MM.1S (cell line): ENCODE measurements around the gene GPR4.
A peak's percentile ranks its signal among the peaks of the same experiment; 100 is the strongest.

Experiments
- DNase-seq: peaks from one replicate; pipeline ENCODE4 v3.0.0-alpha.2; 2015
- H2AFZ ChIP-seq: fragments of 300-600 bp; sonication (generic); 2 replicates; pipeline ENCODE4 v1.6.0; 2016; ENCODE audit warnings: antibody characterized with exemption, low read length
- H3F3A ChIP-seq: fragments of 300-600 bp; sonication (generic); 2 replicates; pipeline ENCODE4 v1.6.1; 2016; ENCODE audit warnings: mild to moderate bottlenecking, antibody characterized with exemption, low read length, moderate library complexity, mixed read lengths; ENCODE audit not compliant: insufficient read depth
- H3K27ac ChIP-seq: fragments of 300-600 bp; sonication (generic); 2 replicates; pipeline ENCODE4 v1.5.1; 2016; ENCODE audit warnings: mild to moderate bottlenecking, low read length
- H3K27me3 ChIP-seq: fragments of 300-600 bp; sonication (generic); replicated peaks from 2 replicates; pipeline ENCODE4 v1.6.0; 2016; ENCODE audit warnings: low read length; ENCODE audit not compliant: insufficient read depth
- H3K36me3 ChIP-seq: fragments of 300-600 bp; sonication (generic); replicated peaks from 2 replicates; pipeline ENCODE4 v1.6.1; 2016; ENCODE audit warnings: mild to moderate bottlenecking, low read length, mixed read lengths; ENCODE audit not compliant: insufficient read depth
- H3K4me1 ChIP-seq: fragments of 300-600 bp; sonication (generic); 2 replicates; pipeline ENCODE4 v1.6.1; 2016; ENCODE audit warnings: low read length, mixed read lengths
- H3K4me2 ChIP-seq: fragments of 300-600 bp; sonication (generic); 2 replicates; pipeline ENCODE4 v1.6.0; 2016; ENCODE audit warnings: low read depth, low read length
- H3K4me3 ChIP-seq: fragments of 300-600 bp; sonication (generic); 2 replicates; pipeline ENCODE4 v1.5.1; 2016; ENCODE audit warnings: low read length, mixed read lengths
- H3K79me2 ChIP-seq: fragments of 300-600 bp; sonication (generic); 2 replicates; pipeline ENCODE4 v1.6.1; 2016; ENCODE audit warnings: mixed run types, low read length, mixed read lengths
- H3K9ac ChIP-seq: fragments of 300-600 bp; sonication (generic); 2 replicates; pipeline ENCODE4 v1.6.1; 2016; ENCODE audit warnings: low read length, mixed read lengths
- H3K9me2 ChIP-seq: fragments of 300-600 bp; sonication (generic); replicated peaks from 2 replicates; pipeline ENCODE4 v1.6.1; 2016; ENCODE audit warnings: mild to moderate bottlenecking, low read length, mixed read lengths; ENCODE audit not compliant: insufficient read depth
- H3K9me3 ChIP-seq: fragments of 300-600 bp; sonication (generic); replicated peaks from 2 replicates; pipeline ENCODE4 v1.6.1; 2016; ENCODE audit warnings: mild to moderate bottlenecking, low read length, mixed read lengths; ENCODE audit not compliant: insufficient read depth
- H4K20me1 ChIP-seq: fragments of 300-600 bp; sonication (generic); 2 replicates; pipeline ENCODE4 v1.6.1; 2016; ENCODE audit warnings: mild to moderate bottlenecking, low read length, moderate library complexity, mixed read lengths; ENCODE audit not compliant: insufficient read depth
- CTCF ChIP-seq: fragments of 300-600 bp; sonication (generic); IDR thresholded peaks from 2 replicates; pipeline ENCODE4 v1.5.1; 2016; ENCODE audit warnings: antibody characterized with exemption, low read length, mixed read lengths
- EZH2 ChIP-seq: fragments of 300-600 bp; sonication (generic); optimal IDR thresholded peaks from 2 replicates; pipeline ENCODE3; 2017; ENCODE audit warnings: low read depth, mild to moderate bottlenecking, antibody characterized with exemption, low read length, mixed read lengths
- EZH2phosphoT487 ChIP-seq: fragments of 300-600 bp; sonication (generic); IDR thresholded peaks from 2 replicates; pipeline ENCODE4 v1.6.1; 2018; ENCODE audit warnings: antibody characterized with exemption, low read length

GPR4 gene

DNA sequence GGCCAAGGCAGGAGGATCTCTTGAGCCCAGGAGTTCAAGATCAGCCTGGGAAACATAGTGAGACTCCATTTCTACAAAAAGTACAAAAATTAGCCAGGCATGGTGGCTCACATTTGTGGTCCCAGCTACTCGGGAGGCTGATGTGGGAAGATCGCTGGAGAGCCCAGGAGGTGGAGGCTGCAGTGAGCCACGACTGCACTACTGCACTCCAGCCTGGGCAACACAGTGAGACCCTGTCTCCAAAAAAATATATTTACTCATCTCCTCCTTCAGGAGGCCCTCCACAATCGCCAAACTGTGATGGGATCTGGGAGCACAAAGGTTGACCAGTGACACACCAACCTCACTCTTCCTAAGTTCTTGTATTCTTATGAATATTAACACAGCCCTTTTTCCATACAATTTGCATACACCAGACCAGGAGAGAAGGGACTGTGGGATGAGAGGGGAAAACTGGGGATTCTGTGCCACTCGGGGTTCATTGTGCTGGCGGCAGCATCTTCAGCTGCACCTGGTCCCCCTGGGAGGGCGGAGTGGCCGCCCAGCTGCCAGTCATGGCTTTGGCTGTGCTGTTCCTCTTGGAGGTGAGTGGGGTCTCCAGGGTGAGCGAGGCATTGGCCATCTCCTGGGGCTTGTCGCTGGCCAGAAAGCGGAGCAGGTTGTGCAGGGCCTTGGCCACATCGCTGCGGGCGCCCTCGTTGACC is 11.6 kb downstream of the GPR4 start:
- Histone ChIP-seq H3K4me2 (peak overlapping the region; percentile 30; the same call in 1 of the 2 replicates), H3K9me3 (no peaks in the 10 kb centered on the region), H3K27ac (no peak overlapping the region), H3K27me3 (peaks cover 52% of the 10 kb centered on the region), H4K20me1 (no peaks in the 10 kb centered on the region), H3K79me2 (no peaks in the 10 kb centered on the region), H3K9me2 (no peaks in the 10 kb centered on the region), H3K4me3 (no peak overlapping the region), H3K4me1 (peaks cover 5% of the 10 kb centered on the region), H3F3A (no peaks in the 10 kb centered on the region), H3K9ac (no peak overlapping the region), H3K36me3 (no peaks in the 10 kb centered on the region), H2AFZ (peak overlapping the region; percentile 43)
- no peak for DNase-seq
- no peak for TF ChIP-seq EZH2phosphoT487
- no peak for TF ChIP-seq EZH2
- no peak for TF ChIP-seq CTCF

- H3K79me2 ChIP-seq, result no peaks in the 10 kb centered on the region
- TF ChIP-seq EZH2, result no peak
- TF ChIP-seq CTCF, result no peak
- no peak for TF ChIP-seq EZH2phosphoT487
- H3K9ac ChIP-seq, result no peak overlapping the region
- no peak overlapping the region for H3K4me2 ChIP-seq
- H4K20me1 ChIP-seq, result no peaks in the 10 kb centered on the region
- H3K4me3 ChIP-seq, result no peak overlapping the region
- peaks cover 9% of the 10 kb centered on the region for H3K4me1 ChIP-seq
- no peak overlapping the region for H2AFZ ChIP-seq
- H3K9me2 ChIP-seq, result no peaks in the 10 kb centered on the region
- H3K27ac ChIP-seq, result no peak overlapping the region
- H3K27me3 ChIP-seq, result peaks cover 50% of the 10 kb centered on the region
- H3K9me3 ChIP-seq, result no peaks in the 10 kb centered on the region
- no peaks in the 10 kb centered on the region for H3F3A ChIP-seq
- no peaks in the 10 kb centered on the region for H3K36me3 ChIP-seq
- DNase-seq, result no peak
Measured at GRCh38 chr19:45589768-45590167, 12.2 kb downstream of the GPR4 start.

DNA sequence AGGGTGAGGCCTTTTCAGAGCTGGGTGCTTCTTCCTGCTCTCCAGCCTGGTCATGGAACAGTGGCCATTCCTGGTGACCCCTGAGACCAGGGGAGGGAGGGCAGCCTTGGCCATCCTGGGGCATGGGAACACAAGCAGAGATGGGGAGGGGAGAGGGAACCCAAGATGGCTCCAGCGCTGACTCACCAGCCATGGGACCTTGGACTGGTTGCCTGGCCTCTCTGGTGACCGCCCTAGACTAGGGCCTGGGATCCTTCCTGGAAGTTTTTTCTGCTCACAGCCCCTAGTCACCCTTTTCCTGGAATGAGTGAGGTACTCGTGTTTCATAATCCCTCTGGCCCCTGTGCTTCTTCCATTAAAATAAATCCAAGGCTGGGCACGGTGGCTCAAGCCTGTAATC is 14.1 kb downstream of the GPR4 start:
- Histone ChIP-seq H3F3A (no peaks in the 10 kb centered on the region), H3K27me3 (peaks cover 40% of the 10 kb centered on the region), H3K9ac (no peak overlapping the region), H4K20me1 (no peaks in the 10 kb centered on the region), H2AFZ (no peak overlapping the region), H3K79me2 (peaks cover 11% of the 10 kb centered on the region), H3K36me3 (no peaks in the 10 kb centered on the region), H3K4me1 (peaks cover 9% of the 10 kb centered on the region), H3K9me3 (no peaks in the 10 kb centered on the region), H3K4me2 (no peak overlapping the region), H3K27ac (no peak overlapping the region), H3K4me3 (no peak overlapping the region), H3K9me2 (no peaks in the 10 kb centered on the region)
- no peak for TF ChIP-seq EZH2phosphoT487
- TF ChIP-seq CTCF, result no peak
- no peak for TF ChIP-seq EZH2
- no peak for DNase-seq
